Gastrocnemius medialis (tissue), 4 donors: ENCODE measurements around the gene NATD1.

Experiments
- POLR2A ChIP-seq, 2 donors: fragments of 450-650 bp; IDR thresholded peaks; one replicate each; pipeline ENCODE4 v1.6.1; 2017; ENCODE audit warnings: antibody characterized with exemption in 2 of 2, mild to moderate bottlenecking in 2 of 2, moderate library complexity in 2 of 2
- TF ChIP-seq, protein P1 (sequence below), 5 experiments: fragments of 450-650 bp in 3 of 5; fragments of 200-600 bp in 2 of 5; sonication (generic) in 2 of 5; IDR thresholded peaks in 4 of 5; conservative IDR thresholded peaks in 1 of 5; 1 replicate in 4 of 5; 2 replicates in 1 of 5; pipeline ENCODE4 v1.5.1; 2016 to 2019; ENCODE audit warnings: antibody characterized with exemption in 5 of 5, mild to moderate bottlenecking in 3 of 5, moderate library complexity in 3 of 5

DNA sequence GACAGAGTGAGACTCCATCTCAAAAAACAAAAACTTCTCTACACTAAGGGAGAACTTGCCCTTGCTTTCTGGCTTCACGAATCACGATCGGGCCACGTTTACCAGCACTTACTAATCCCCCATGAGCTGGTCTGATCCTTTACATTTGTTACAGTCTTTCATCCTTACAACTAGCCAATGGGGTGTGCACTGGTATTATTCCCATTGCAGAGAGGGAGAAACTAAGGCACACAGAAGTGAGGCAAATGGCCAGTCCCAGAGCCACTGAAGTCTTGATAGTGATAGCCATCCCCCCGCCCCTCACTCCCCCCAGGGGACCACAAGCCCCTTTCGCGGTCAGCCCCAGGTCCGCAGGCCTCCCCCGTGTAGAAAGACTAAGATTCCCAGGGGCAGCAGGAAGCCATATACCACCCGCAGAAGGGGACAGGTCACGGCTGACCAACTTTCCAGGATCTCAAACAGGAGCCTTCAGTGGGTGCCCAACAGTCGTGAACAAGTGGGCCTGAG is 868 bp downstream of the NATD1 start:
- TF ChIP-seq, protein P1, sequence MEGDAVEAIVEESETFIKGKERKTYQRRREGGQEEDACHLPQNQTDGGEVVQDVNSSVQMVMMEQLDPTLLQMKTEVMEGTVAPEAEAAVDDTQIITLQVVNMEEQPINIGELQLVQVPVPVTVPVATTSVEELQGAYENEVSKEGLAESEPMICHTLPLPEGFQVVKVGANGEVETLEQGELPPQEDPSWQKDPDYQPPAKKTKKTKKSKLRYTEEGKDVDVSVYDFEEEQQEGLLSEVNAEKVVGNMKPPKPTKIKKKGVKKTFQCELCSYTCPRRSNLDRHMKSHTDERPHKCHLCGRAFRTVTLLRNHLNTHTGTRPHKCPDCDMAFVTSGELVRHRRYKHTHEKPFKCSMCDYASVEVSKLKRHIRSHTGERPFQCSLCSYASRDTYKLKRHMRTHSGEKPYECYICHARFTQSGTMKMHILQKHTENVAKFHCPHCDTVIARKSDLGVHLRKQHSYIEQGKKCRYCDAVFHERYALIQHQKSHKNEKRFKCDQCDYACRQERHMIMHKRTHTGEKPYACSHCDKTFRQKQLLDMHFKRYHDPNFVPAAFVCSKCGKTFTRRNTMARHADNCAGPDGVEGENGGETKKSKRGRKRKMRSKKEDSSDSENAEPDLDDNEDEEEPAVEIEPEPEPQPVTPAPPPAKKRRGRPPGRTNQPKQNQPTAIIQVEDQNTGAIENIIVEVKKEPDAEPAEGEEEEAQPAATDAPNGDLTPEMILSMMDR (IDR thresholded peaks at IDR 0.05 in 4 of 5, conservative IDR thresholded peaks at IDR 0.05 in 1 of 5): no peak
- TF ChIP-seq POLR2A (IDR thresholded peaks at IDR 0.05): no peak
